ENCODE results near the gene LEFTY1. TPM values are rescaled to one million over a fixed set of nuclear protein-coding genes. Genes with fewer than 3 reads are reported as not detected.
"Not testable (repeated sequence)": the region's sequence is repeated elsewhere in the genome, so short reads cannot be mapped to it uniquely, and the experiment has no call there.

The LEFTY1 gene
- total and polyA plus RNA-seq, 3 donors from 2014 or later = 0.63 to 0.90 (median 0.87) TPM

GRCh38 chr1:225888289-225888897 lies 553 bp downstream of the LEFTY1 start:
- no peaks in the 10 kb centered on the region for H3K27me3 ChIP-seq
- H3K9me3 ChIP-seq = no peaks in the 10 kb centered on the region
- TF ChIP-seq POLR2A (IDR thresholded peaks at IDR 0.05) = no peak
- DNase-seq = no peak
- H3K4me3 ChIP-seq = no peak overlapping the region
- H3K4me1 ChIP-seq = peaks cover under 1% of the 10 kb centered on the region
- WGBS, 2 donors = 73 to 83% methylated on average over 4 to 17 of the region's 18 CpGs
- H3K36me3 ChIP-seq (ENCODE audit: low read depth, missing control alignments) = no peaks in the 10 kb centered on the region
- no peak overlapping the region for H3K27ac ChIP-seq
- intact Hi-C loops (cut with DNase I; ENCODE audit: low total_unique reads) = no loop called here

GRCh38 chr1:225887554-225888288 lies 1.2 kb downstream of the LEFTY1 start:
- DNase-seq; H3K4me1 ChIP-seq; H3K27ac ChIP-seq; intact Hi-C loops (cut with DNase I; ENCODE audit: low total_unique reads); H3K9me3 ChIP-seq; H3K36me3 ChIP-seq (ENCODE audit: low read depth, missing control alignments); H3K27me3 ChIP-seq: not testable (repeated sequence)
- WGBS, 2 donors = 52% methylated on average over 21 of the region's 56 CpGs; no CpG with 5 or more reads in 1 of the 2 donors
- H3K4me3 ChIP-seq = peak overlapping the region in 1 of 2 donors; percentile 18

- intact Hi-C loops (cut with DNase I; ENCODE audit: low total_unique reads) = no loop called here
- peaks cover 4% of the 10 kb centered on the region for H3K4me1 ChIP-seq
- H3K36me3 ChIP-seq (ENCODE audit: low read depth, missing control alignments) = no peaks in the 10 kb centered on the region
- no peak overlapping the region for H3K4me3 ChIP-seq
- WGBS, 2 donors = 79 to 88% methylated on average over 4 to 7 of the region's 7 CpGs
- no peak for DNase-seq
- TF ChIP-seq CTCF (IDR thresholded peaks at IDR 0.05) (no peak), POLR2A (IDR thresholded peaks at IDR 0.05) (no peak)
- H3K27me3 ChIP-seq = no peaks in the 10 kb centered on the region
- H3K27ac ChIP-seq = no peak overlapping the region
- no peaks in the 10 kb centered on the region for H3K9me3 ChIP-seq
Observed at GRCh38 chr1:225887030-225887314, 2.0 kb downstream of the LEFTY1 start.

- WGBS, 2 donors = 95 to 96% methylated on average over 13 to 18 of the region's 19 CpGs
- Histone ChIP-seq H3K9me3 (no peaks in the 10 kb centered on the region), H3K4me3 (no peak overlapping the region), H3K4me1 (peaks cover 9% of the 10 kb centered on the region), H3K27me3 (no peaks in the 10 kb centered on the region), H3K36me3 (ENCODE audit: low read depth, missing control alignments) (no peaks in the 10 kb centered on the region), H3K27ac (no peak overlapping the region)
- intact Hi-C loops (cut with DNase I; ENCODE audit: low total_unique reads) = no loop called here
- DNase-seq = no peak
- no peak for TF ChIP-seq CTCF (IDR thresholded peaks at IDR 0.05)
- no peak for TF ChIP-seq POLR2A (IDR thresholded peaks at IDR 0.05)
Observed at GRCh38 chr1:225886159-225887029, 2.6 kb downstream of the LEFTY1 start.

GRCh38 chr1:225885336-225885735 lies 3.6 kb downstream of the LEFTY1 start:
- Histone ChIP-seq H3K27ac (no peak overlapping the region), H3K4me3 (no peak overlapping the region), H3K9me3 (no peaks in the 10 kb centered on the region), H3K4me1 (peaks cover 14% of the 10 kb centered on the region), H3K36me3 (ENCODE audit: low read depth, missing control alignments) (no peaks in the 10 kb centered on the region), H3K27me3 (no peaks in the 10 kb centered on the region)
- no peak for DNase-seq
- intact Hi-C loops (cut with DNase I; ENCODE audit: low total_unique reads) = no loop called here
- TF ChIP-seq CTCF (IDR thresholded peaks at IDR 0.05) (no peak), POLR2A (IDR thresholded peaks at IDR 0.05) (no peak)
- 94 to 95% methylated on average over 6 of the region's 6 CpGs for WGBS, 2 donors
